Brain microvascular endothelial cell (primary cell): ENCODE measurements around the gene EEF2.
"Not testable (repeated sequence)": the region's sequence is repeated elsewhere in the genome, so short reads cannot be mapped to it uniquely, and the experiment has no call there.

Experiments used
- DNase-seq: peaks from one replicate; pipeline ENCODE4 v3.0.0-alpha.2; 2020
- H3K27ac ChIP-seq: fragments of 250-450 bp; sonication (Bioruptor Pico); 2 replicates; pipeline ENCODE4 v1.5.1; 2020; ENCODE audit warnings: mild to moderate bottlenecking, moderate library complexity
- H3K27me3 ChIP-seq: fragments of 250-450 bp; sonication (Bioruptor Pico); replicated peaks from 2 replicates; pipeline ENCODE4 v1.5.1; 2020; ENCODE audit warnings: mild to moderate bottlenecking
- H3K36me3 ChIP-seq: fragments of 250-450 bp; sonication (Bioruptor Pico); replicated peaks from 2 replicates; pipeline ENCODE4 v1.5.1; 2020; ENCODE audit warnings: mild to moderate bottlenecking
- H3K4me3 ChIP-seq: 2 replicates; pipeline ENCODE4 v1.5.1; 2011; ENCODE audit warnings: low read depth, mild to moderate bottlenecking, control low read depth, low read length, moderate library complexity
- in situ Hi-C: cut with HindIII; loops from 2 replicates; pipeline ENCODE4 v1.10.0; 2017; ENCODE audit warnings: low sequenced_read_pairs, low pct_ligation_motif_present
- TF ChIP-seq, protein P1 (sequence below): IDR thresholded peaks from 2 replicates; pipeline ENCODE4 v1.5.1; 2011; ENCODE audit warnings: low read depth, mild to moderate bottlenecking, moderate library complexity, low read length, control low read depth, inconsistent platforms; ENCODE audit errors: missing control alignments

Gene EEF2

DNA sequence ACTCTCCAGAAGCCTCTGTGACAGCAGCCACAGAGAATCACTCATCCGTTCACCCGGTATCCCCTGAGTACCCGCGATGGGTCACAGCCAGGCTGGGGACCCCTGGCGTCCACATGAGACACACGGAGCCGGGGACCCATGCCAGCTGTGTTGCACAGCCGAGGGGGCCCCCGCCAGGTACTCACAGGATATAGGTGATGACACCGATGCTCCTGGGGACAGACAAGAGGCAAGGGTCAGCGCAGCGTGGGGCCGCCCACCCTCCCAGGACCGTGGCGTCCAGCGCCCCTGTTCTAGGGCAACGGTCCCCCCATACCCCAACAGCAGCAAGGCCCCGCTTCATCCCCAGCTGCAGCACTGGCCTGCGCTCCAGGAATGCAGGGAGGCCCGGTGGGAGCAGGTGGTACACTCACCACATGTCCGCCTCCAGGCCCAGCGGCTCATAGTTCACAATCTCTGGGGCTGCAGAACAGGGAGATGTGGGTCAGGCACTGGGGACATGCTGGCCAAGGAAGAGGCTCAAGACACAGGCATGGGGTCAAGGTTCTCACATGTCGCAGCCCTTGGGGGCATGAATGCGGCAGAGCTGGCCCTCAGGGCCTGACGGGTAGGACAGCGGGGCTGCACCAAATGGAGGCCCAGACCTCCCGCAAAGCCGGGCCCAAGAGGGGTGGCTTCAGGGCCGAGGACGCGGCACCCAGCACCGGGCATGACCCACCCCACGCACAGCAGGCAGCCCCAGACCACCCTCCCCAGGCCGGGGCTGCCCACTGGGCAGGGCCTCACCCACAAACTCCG lies 21.6 kb downstream of the EEF2 start:
- Histone ChIP-seq H3K4me3 (no peak overlapping the region), H3K27me3 (no peaks in the 10 kb centered on the region), H3K27ac (no peak overlapping the region), H3K36me3 (peaks cover 91% of the 10 kb centered on the region)
- TF ChIP-seq, protein P1, sequence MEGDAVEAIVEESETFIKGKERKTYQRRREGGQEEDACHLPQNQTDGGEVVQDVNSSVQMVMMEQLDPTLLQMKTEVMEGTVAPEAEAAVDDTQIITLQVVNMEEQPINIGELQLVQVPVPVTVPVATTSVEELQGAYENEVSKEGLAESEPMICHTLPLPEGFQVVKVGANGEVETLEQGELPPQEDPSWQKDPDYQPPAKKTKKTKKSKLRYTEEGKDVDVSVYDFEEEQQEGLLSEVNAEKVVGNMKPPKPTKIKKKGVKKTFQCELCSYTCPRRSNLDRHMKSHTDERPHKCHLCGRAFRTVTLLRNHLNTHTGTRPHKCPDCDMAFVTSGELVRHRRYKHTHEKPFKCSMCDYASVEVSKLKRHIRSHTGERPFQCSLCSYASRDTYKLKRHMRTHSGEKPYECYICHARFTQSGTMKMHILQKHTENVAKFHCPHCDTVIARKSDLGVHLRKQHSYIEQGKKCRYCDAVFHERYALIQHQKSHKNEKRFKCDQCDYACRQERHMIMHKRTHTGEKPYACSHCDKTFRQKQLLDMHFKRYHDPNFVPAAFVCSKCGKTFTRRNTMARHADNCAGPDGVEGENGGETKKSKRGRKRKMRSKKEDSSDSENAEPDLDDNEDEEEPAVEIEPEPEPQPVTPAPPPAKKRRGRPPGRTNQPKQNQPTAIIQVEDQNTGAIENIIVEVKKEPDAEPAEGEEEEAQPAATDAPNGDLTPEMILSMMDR = no peak
- in situ Hi-C loops = no loop called here
- no peak for DNase-seq

DNA sequence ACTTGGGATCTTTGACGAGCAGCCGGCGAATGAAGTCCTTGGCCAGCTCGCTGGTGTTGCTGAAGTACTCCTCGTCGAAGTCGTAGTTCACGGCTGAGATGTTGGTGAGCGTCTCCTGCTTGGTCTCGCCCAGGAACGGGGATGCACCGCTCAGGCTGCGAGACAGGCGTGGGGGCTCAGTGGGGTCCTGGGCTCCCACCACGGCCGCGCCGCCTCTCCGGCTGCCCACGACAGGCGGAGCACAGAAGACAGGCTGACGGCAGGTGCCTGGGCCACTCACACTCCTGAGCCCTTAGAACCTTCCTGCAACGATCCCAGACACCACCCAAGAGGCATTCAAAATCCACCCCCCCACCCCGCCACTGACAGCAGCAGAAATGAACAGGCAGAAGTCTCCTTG lies 24.3 kb downstream of the EEF2 start:
- Histone ChIP-seq H3K36me3 (peaks cover 88% of the 10 kb centered on the region), H3K27me3 (no peaks in the 10 kb centered on the region), H3K27ac (no peak overlapping the region), H3K4me3 (no peak overlapping the region)
- TF ChIP-seq, protein P1 = no peak
- in situ Hi-C loops = no loop called here
- no peak for DNase-seq

DNA sequence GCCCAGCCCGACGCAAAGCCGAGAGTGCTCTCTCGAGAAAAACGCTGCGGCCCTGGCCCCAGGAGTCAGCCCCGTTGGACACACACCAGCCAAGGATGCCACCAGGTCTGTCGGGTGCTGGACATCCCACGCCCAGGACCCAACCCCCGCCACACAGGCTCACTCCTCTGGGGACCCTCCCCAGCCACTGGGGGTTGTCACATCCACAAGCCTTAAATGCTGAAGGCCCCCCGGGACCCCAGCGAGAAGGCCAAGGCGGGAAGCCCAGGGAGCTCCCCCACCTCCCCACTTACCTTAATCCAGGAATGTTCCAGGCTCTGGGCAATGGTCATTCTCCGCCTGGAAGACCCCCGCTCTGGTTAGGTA lies 25.5 kb downstream of the EEF2 start:
- Histone ChIP-seq H3K27ac (no peak overlapping the region), H3K4me3 (no peak overlapping the region), H3K27me3 (no peaks in the 10 kb centered on the region), H3K36me3 (peaks cover 83% of the 10 kb centered on the region)
- in situ Hi-C loops = no loop called here
- TF ChIP-seq, protein P1 = no peak
- no peak for DNase-seq

DNA sequence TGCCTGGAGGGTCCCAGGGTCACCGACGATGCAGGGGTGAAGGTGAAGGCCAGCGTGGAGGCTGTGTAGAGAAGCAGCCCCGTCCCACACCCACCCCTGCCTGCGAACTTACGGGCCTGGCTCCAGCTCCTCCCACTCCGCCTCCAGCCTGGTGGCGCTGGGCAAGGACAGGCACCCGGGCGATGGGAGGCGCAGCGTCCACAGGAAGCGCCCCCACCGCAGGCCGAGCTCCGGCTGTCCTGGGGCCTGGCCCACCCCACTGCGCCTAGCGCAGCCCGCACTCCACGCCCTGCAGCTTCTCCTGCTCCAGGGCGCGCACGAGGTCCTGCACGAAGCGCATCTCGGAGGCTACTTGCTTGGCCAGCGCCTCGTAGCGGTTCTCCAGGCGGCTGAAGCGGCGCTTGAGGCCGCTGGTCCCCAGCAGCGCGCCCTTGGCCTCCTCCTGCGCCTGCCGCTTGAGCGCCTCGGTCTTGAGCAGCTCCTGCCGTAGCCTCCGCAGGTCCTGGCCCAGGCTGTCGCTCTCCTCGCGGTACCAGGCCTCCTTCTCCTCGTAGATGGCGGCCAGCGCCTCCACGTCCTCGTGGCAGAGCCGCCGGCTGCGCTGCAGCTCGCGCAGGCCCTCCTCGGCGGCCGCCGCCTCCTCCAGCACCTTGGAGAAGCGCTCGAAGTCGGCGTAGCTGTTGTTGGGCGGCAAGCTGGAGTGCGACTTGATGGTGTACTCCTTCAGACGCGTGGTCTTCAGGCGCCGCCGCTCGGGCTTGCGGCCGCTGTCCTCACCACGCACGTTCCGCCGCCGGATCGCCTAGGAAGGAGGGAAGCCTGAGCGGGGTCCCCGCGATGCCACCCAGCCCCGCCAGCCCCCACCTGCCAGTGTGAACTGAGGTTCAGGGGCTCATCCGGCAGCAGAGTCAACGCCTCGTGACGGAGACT lies 26.2 kb downstream of the EEF2 start:
- H3K36me3 ChIP-seq = peaks cover 79% of the 10 kb centered on the region

DNA sequence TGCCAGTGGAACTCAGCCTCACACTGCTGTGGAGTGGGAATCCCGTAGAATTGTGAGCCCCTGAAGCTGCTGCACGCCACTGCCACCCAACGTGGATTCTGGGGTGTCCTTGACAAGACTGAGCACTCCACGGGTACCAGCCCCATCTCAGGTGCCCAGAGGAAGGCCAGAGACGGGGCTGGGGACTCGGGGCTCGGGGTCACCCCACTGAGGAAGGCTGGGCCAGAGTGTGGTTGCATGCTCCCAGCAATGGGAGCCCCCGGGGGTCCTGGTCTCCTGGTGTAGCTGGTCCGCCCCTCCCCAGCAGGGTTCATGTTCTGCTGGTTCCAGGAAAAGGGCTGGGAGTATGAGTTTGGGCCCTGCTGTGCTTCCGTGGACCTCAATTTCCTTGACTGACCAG lies 29.6 kb downstream of the EEF2 start:
- H3K27me3 ChIP-seq = no peaks in the 10 kb centered on the region
- in situ Hi-C loops = no loop called here
- no peak for DNase-seq
- H3K4me3 ChIP-seq = no peak overlapping the region
- H3K27ac ChIP-seq = no peak overlapping the region
- TF ChIP-seq, protein P1 = no peak
- H3K36me3 ChIP-seq = peaks cover 46% of the 10 kb centered on the region

More for the DNA sequence above, 26.2 kb downstream of the EEF2 start:
- DNase-seq = no peak
- Histone ChIP-seq H3K4me3 (no peak overlapping the region), H3K27me3 (no peaks in the 10 kb centered on the region), H3K27ac (no peak overlapping the region)
- in situ Hi-C loops = no loop called here
- TF ChIP-seq, protein P1 = no peak

DNA sequence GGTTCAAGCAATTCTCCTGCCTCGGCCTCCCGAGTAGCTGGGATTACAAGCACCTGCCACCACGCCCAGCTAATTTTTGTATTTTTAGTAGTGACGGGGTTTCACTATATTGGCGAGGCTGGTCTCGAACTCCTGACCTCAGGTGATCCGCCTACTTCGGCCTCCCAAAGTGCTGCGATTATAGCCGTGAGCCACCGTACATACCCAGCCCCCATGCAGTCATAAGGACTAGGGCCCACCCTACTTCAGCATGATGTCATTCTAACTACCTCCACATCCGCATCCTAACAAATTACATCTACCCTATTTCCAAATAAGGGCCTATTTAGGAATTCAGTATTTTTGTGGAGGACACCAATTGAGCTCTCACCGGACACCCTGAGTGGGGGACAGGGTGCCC lies 30.0 kb downstream of the EEF2 start:
- H3K36me3 ChIP-seq = peaks cover 42% of the 10 kb centered on the region
- H3K4me3 ChIP-seq, DNase-seq, H3K27me3 ChIP-seq, in situ Hi-C loops, H3K27ac ChIP-seq: not testable (repeated sequence)
